ENCODE measurements around the gene ANKK1.

ANKK1 gene

DNA sequence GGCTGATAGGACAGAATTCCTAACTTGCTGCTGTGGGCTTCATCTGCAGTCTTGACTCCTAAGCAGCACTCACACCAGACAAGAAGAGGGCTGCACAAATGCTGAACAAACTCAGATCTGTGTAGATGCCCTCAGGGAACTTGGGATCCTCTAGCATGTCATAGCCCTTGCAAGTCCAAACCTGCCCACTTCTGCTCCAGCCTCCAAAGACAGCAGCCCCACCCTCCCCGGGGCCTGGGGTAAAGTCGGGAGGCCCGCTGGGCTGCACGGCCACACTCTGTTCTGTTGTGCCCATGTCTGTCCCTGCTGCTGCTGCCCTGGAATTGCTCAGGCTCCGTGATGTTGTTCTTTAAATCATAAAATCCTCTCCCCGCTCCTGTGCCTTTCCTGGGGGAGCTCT is 59.4 kb downstream of the ANKK1 start (continued):
- TF ChIP-seq ARNTL (CRISPR knock-in tag; IDR thresholded peaks at IDR 0.05; ENCODE audit: borderline replicate concordance, low read depth), result no peak
- no peak for TF ChIP-seq ZFP30 (CRISPR knock-in tag; IDR thresholded peaks at IDR 0.05)
- TF ChIP-seq TCF4 (CRISPR knock-in tag; IDR thresholded peaks at IDR 0.05; ENCODE audit: borderline replicate concordance), result no peak
- no peak for TF ChIP-seq BACH2 (CRISPR knock-in tag; IDR thresholded peaks at IDR 0.05; ENCODE audit: borderline replicate concordance)
- no peak for TF ChIP-seq TOX (CRISPR knock-in tag; IDR thresholded peaks at IDR 0.05; ENCODE audit: borderline replicate concordance)
- no peak for TF ChIP-seq ZNF565 (CRISPR knock-in tag; conservative IDR thresholded peaks at IDR 0.05; ENCODE audit: low read depth)

DNA sequence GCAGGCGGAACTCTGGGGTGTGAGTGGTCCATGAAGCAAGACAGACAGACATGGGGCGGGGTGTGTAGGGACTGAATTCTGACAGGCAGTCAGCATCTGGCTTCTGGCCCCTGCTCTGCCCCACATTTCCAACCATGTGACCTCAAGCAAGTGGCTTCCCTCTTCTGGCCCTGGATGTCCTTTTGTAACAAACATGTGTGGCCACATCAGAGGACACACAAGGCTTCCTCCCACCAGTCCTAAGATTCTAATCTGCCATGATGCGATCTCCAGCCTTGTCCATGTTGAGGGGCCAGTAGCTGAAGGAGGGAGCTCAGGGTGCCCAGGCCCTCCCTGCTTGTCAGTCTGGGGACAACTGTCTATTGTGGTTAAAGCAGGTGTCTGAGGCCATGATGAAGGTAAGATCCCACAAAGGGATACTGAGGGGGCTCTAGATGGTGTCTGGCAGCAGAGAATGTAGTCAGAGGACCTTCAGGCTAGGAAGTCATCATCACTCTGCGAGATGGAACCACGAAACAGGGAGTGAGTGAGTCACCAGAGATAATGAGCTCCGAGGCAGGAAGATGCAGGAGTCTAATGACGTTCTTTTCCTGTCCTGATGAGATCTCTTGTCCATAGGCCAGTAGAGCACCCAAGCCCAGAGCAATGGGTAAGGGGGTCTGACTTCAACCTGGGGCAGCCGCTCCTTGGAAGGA is 60.2 kb downstream of the ANKK1 start:
- TF ChIP-seq BACH2 (CRISPR knock-in tag; IDR thresholded peaks at IDR 0.05; ENCODE audit: borderline replicate concordance) (no peak), GLIS3 (CRISPR knock-in tag; IDR thresholded peaks at IDR 0.05) (no peak), TOX (CRISPR knock-in tag; IDR thresholded peaks at IDR 0.05; ENCODE audit: borderline replicate concordance) (no peak), ZNF8 (CRISPR knock-in tag; IDR thresholded peaks at IDR 0.05) (no peak), RARB (CRISPR knock-in tag; IDR thresholded peaks at IDR 0.05) (no peak), ZFP3 (CRISPR knock-in tag; IDR thresholded peaks at IDR 0.05) (no peak), PPARA (CRISPR knock-in tag; IDR thresholded peaks at IDR 0.05; ENCODE audit: borderline replicate concordance) (no peak), ZFP30 (CRISPR knock-in tag; IDR thresholded peaks at IDR 0.05) (no peak), ARNTL (CRISPR knock-in tag; IDR thresholded peaks at IDR 0.05; ENCODE audit: borderline replicate concordance, low read depth) (no peak), OSR1 (CRISPR knock-in tag; IDR thresholded peaks at IDR 0.05) (no peak), ESRRG (CRISPR knock-in tag; IDR thresholded peaks at IDR 0.05) (no peak), SNAI2 (CRISPR knock-in tag; IDR thresholded peaks at IDR 0.05) (no peak), ZNF565 (CRISPR knock-in tag; conservative IDR thresholded peaks at IDR 0.05; ENCODE audit: low read depth) (no peak), ZC3H10 (CRISPR knock-in tag; IDR thresholded peaks at IDR 0.05) (no peak), ZNF70 (CRISPR knock-in tag; IDR thresholded peaks at IDR 0.05) (no peak)
- TF ChIP-seq, protein P1, sequence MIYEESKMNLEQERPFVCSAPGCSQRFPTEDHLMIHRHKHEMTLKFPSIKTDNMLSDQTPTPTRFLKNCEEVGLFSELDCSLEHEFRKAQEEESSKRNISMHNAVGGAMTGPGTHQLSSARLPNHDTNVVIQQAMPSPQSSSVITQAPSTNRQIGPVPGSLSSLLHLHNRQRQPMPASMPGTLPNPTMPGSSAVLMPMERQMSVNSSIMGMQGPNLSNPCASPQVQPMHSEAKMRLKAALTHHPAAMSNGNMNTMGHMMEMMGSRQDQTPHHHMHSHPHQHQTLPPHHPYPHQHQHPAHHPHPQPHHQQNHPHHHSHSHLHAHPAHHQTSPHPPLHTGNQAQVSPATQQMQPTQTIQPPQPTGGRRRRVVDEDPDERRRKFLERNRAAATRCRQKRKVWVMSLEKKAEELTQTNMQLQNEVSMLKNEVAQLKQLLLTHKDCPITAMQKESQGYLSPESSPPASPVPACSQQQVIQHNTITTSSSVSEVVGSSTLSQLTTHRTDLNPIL (CRISPR knock-in tag; IDR thresholded peaks at IDR 0.05; ENCODE audit: low read depth), result no peak
- TF ChIP-seq, protein P2, sequence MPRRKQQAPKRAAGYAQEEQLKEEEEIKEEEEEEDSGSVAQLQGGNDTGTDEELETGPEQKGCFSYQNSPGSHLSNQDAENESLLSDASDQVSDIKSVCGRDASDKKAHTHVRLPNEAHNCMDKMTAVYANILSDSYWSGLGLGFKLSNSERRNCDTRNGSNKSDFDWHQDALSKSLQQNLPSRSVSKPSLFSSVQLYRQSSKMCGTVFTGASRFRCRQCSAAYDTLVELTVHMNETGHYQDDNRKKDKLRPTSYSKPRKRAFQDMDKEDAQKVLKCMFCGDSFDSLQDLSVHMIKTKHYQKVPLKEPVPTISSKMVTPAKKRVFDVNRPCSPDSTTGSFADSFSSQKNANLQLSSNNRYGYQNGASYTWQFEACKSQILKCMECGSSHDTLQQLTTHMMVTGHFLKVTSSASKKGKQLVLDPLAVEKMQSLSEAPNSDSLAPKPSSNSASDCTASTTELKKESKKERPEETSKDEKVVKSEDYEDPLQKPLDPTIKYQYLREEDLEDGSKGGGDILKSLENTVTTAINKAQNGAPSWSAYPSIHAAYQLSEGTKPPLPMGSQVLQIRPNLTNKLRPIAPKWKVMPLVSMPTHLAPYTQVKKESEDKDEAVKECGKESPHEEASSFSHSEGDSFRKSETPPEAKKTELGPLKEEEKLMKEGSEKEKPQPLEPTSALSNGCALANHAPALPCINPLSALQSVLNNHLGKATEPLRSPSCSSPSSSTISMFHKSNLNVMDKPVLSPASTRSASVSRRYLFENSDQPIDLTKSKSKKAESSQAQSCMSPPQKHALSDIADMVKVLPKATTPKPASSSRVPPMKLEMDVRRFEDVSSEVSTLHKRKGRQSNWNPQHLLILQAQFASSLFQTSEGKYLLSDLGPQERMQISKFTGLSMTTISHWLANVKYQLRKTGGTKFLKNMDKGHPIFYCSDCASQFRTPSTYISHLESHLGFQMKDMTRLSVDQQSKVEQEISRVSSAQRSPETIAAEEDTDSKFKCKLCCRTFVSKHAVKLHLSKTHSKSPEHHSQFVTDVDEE (CRISPR knock-in tag; IDR thresholded peaks at IDR 0.05), result no peak
- TF ChIP-seq, protein P3, sequence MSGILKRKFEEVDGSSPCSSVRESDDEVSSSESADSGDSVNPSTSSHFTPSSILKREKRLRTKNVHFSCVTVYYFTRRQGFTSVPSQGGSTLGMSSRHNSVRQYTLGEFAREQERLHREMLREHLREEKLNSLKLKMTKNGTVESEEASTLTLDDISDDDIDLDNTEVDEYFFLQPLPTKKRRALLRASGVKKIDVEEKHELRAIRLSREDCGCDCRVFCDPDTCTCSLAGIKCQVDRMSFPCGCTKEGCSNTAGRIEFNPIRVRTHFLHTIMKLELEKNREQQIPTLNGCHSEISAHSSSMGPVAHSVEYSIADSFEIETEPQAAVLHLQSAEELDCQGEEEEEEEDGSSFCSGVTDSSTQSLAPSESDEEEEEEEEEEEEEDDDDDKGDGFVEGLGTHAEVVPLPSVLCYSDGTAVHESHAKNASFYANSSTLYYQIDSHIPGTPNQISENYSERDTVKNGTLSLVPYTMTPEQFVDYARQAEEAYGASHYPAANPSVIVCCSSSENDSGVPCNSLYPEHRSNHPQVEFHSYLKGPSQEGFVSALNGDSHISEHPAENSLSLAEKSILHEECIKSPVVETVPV (CRISPR knock-in tag; IDR thresholded peaks at IDR 0.05), result no peak
- TF ChIP-seq, protein P4, sequence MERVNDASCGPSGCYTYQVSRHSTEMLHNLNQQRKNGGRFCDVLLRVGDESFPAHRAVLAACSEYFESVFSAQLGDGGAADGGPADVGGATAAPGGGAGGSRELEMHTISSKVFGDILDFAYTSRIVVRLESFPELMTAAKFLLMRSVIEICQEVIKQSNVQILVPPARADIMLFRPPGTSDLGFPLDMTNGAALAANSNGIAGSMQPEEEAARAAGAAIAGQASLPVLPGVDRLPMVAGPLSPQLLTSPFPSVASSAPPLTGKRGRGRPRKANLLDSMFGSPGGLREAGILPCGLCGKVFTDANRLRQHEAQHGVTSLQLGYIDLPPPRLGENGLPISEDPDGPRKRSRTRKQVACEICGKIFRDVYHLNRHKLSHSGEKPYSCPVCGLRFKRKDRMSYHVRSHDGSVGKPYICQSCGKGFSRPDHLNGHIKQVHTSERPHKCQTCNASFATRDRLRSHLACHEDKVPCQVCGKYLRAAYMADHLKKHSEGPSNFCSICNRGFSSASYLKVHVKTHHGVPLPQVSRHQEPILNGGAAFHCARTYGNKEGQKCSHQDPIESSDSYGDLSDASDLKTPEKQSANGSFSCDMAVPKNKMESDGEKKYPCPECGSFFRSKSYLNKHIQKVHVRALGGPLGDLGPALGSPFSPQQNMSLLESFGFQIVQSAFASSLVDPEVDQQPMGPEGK (CRISPR knock-in tag; IDR thresholded peaks at IDR 0.05; ENCODE audit: borderline replicate concordance), result no peak
- TF ChIP-seq, protein P5, sequence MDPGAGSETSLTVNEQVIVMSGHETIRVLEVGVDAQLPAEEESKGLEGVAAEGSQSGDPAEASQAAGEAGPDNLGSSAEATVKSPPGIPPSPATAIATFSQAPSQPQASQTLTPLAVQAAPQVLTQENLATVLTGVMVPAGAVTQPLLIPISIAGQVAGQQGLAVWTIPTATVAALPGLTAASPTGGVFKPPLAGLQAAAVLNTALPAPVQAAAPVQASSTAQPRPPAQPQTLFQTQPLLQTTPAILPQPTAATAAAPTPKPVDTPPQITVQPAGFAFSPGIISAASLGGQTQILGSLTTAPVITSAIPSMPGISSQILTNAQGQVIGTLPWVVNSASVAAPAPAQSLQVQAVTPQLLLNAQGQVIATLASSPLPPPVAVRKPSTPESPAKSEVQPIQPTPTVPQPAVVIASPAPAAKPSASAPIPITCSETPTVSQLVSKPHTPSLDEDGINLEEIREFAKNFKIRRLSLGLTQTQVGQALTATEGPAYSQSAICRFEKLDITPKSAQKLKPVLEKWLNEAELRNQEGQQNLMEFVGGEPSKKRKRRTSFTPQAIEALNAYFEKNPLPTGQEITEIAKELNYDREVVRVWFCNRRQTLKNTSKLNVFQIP (CRISPR knock-in tag; IDR thresholded peaks at IDR 0.05; ENCODE audit: borderline replicate concordance, low read depth), result no peak
- ATAC-seq, result peak; percentile 28; the same call in 1 of the 3 replicates

DNA sequence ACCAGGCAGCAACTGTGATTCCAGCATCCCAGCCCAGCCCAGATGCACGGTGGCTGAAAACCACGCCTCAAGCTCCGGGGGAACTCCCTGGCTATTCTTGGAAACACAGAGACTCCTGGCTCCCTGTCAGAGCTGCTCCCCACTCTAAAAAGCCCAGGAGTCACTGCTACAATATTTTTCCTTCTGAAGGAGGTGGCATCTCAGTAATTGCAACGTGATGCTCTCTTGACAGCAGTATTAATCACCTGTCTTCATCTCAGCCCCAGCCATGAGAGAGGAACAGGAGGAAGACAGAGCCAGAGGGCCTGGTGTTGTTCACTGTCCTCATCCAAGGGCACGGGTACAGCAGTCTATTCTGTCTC is 60.7 kb downstream of the ANKK1 start:
- no peak for ATAC-seq
- TF ChIP-seq ZFP3 (CRISPR knock-in tag; IDR thresholded peaks at IDR 0.05) (no peak), SNAI2 (CRISPR knock-in tag; IDR thresholded peaks at IDR 0.05) (no peak), ARNTL (CRISPR knock-in tag; IDR thresholded peaks at IDR 0.05; ENCODE audit: borderline replicate concordance, low read depth) (no peak), ESRRG (CRISPR knock-in tag; IDR thresholded peaks at IDR 0.05) (no peak), ZNF70 (CRISPR knock-in tag; IDR thresholded peaks at IDR 0.05) (no peak), OSR1 (CRISPR knock-in tag; IDR thresholded peaks at IDR 0.05) (no peak), ZC3H10 (CRISPR knock-in tag; IDR thresholded peaks at IDR 0.05) (no peak), CSDC2 (CRISPR knock-in tag; IDR thresholded peaks at IDR 0.05) (no peak)
- TF ChIP-seq, protein P3 (CRISPR knock-in tag; IDR thresholded peaks at IDR 0.05), result no peak
- TF ChIP-seq, protein P1 (CRISPR knock-in tag; IDR thresholded peaks at IDR 0.05; ENCODE audit: low read depth), result no peak
